ENCODE data around the gene RBPJ. TPM values are rescaled to one million over a fixed set of nuclear protein-coding genes. Genes with fewer than 3 reads are reported as not detected.
A peak's percentile ranks its signal among the peaks of the same experiment; 100 is the strongest.
"Not testable (repeated sequence)": the region's sequence is repeated elsewhere in the genome, so short reads cannot be mapped to it uniquely, and the experiment has no call there.

The RBPJ gene
- total RNA-seq, 2 experiments from 2014 or later, result 64.1 to 72.3 TPM

DNA sequence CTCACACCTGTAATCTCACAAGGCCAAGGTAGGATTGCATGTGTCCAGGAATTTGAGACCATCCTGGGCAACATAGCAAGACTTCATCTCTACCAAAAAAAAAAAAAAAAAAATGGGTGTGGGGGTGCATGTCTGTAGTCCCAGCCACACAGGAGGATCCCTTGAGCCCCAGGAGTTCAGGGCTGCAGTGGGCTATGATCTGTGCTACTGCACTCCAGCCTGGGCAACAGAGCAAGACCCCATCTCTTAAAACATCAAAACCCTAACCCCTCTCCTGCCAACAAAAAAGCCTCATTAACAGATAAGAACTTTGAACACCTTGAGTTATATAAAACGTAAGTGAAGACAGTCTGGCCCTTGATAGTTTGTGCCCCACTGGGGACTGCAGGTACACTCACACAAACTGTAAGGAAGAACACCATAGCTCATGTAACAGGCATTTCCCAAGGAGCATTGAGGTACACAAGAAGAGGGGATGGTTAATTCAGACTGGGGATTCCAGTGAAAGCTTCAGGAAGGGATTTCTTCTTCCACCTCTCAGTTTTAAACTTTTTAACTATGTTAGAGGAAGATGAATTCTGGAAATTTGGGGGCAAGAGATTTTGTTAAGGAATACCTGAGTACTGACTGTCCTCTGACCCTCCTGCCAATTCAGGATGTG lies 34.7 kb downstream of the RBPJ start:
- TF ChIP-seq, protein P1, sequence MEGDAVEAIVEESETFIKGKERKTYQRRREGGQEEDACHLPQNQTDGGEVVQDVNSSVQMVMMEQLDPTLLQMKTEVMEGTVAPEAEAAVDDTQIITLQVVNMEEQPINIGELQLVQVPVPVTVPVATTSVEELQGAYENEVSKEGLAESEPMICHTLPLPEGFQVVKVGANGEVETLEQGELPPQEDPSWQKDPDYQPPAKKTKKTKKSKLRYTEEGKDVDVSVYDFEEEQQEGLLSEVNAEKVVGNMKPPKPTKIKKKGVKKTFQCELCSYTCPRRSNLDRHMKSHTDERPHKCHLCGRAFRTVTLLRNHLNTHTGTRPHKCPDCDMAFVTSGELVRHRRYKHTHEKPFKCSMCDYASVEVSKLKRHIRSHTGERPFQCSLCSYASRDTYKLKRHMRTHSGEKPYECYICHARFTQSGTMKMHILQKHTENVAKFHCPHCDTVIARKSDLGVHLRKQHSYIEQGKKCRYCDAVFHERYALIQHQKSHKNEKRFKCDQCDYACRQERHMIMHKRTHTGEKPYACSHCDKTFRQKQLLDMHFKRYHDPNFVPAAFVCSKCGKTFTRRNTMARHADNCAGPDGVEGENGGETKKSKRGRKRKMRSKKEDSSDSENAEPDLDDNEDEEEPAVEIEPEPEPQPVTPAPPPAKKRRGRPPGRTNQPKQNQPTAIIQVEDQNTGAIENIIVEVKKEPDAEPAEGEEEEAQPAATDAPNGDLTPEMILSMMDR (IDR thresholded peaks at IDR 0.05), result no peak
- H3K4me3 Mint-ChIP-seq, result no peak overlapping the region
- Histone ChIP-seq H3K27ac (ENCODE audit: low read depth in 1 of 2, low read length in 2 of 2) (no peak overlapping the region), H3K4me1 (ENCODE audit: insufficient read depth, low read length) (peaks cover 21% of the 10 kb centered on the region), H3K27me3 (ENCODE audit: control insufficient read depth in 1 of 2, insufficient read depth in 2 of 2, low read length in 2 of 2) (no peaks in the 10 kb centered on the region), H3K36me3 (ENCODE audit: insufficient read depth, low read length) (no peaks in the 10 kb centered on the region), H3K9me3 (ENCODE audit: control insufficient read depth in 1 of 2, insufficient read depth in 1 of 2, low read length in 2 of 2) (no peaks in the 10 kb centered on the region), H3K4me3 (ENCODE audit: low read length) (no peak overlapping the region)
- no peaks in the 10 kb centered on the region for H3K27me3 Mint-ChIP-seq
- intact Hi-C loops (cut with DNase I, micrococcal nuclease), result no loop called here
- H3K9me3 Mint-ChIP-seq, result no peaks in the 10 kb centered on the region
- H3K4me1 Mint-ChIP-seq (ENCODE audit: low read depth), result peaks cover 31% of the 10 kb centered on the region
- DNase-seq (no peak), ATAC-seq (ENCODE audit: poor library complexity) (no peak)
- POLR2A ChIA-PET, result interaction anchor here (0.7 kb wide), 1 partner anchor 10 kb away, joined by 3 read pairs; no protein-coding TSS in a partner anchor
- no peak overlapping the region for H3K27ac Mint-ChIP-seq
- CTCF ChIA-PET, result interaction anchor here (1.0 to 2.4 kb wide), 3 partner anchors 9 to 30 kb away, joined by 3 to 7 read pairs (median 5); no protein-coding TSS in a partner anchor
- no peaks in the 10 kb centered on the region for H3K36me3 Mint-ChIP-seq (ENCODE audit: low read depth)

DNA sequence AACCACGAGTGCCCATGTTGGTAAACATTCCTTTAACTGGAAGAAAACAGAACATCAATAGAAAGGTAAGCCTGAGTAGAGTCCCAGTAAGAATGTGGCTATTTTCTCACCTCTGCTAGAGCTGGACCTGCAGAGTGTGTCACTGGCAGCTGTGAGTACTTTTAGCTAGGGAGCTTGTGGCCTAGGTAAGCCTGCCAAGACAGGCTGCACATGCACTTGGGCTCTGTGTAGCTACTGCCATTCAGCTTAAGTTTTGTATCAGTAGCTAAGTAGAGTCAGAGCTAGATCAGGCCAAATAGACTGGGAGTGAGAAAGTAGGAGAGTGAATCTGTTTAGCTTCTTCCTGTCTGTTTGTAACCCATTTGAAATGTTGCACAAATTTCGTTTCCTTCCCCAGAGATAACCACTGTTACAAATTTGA lies 35.3 kb downstream of the RBPJ start:
- intact Hi-C loops (cut with DNase I, micrococcal nuclease), result no loop called here
- CTCF ChIA-PET, result interaction anchor here (1.4 to 2.4 kb wide), 2 partner anchors 26 to 31 kb away, joined by 5 to 7 read pairs; no protein-coding TSS in a partner anchor
- peak in 1 of 14 experiments; percentile 14 for DNase-seq
- TF ChIP-seq, protein P1 (IDR thresholded peaks at IDR 0.05), result no peak
- Mint-ChIP-seq H3K27ac (no peak overlapping the region), H3K9me3 (no peaks in the 10 kb centered on the region), H3K4me1 (ENCODE audit: low read depth) (peaks cover 33% of the 10 kb centered on the region), H3K27me3 (no peaks in the 10 kb centered on the region), H3K36me3 (ENCODE audit: low read depth) (no peaks in the 10 kb centered on the region), H3K4me3 (no peak overlapping the region)
- Histone ChIP-seq H3K27ac (ENCODE audit: low read depth in 1 of 2, low read length in 2 of 2) (no peak overlapping the region), H3K36me3 (ENCODE audit: insufficient read depth, low read length) (no peaks in the 10 kb centered on the region), H3K4me1 (ENCODE audit: insufficient read depth, low read length) (peaks cover 26% of the 10 kb centered on the region), H3K4me3 (ENCODE audit: low read length) (no peak overlapping the region), H3K9me3 (ENCODE audit: control insufficient read depth in 1 of 2, insufficient read depth in 1 of 2, low read length in 2 of 2) (no peaks in the 10 kb centered on the region), H3K27me3 (ENCODE audit: control insufficient read depth in 1 of 2, insufficient read depth in 2 of 2, low read length in 2 of 2) (no peaks in the 10 kb centered on the region)
- ATAC-seq (ENCODE audit: poor library complexity), result peak; percentile 41
- POLR2A ChIA-PET, result interaction anchor here (0.7 kb wide), 1 partner anchor 11 kb away, joined by 3 read pairs; no protein-coding TSS in a partner anchor

DNA sequence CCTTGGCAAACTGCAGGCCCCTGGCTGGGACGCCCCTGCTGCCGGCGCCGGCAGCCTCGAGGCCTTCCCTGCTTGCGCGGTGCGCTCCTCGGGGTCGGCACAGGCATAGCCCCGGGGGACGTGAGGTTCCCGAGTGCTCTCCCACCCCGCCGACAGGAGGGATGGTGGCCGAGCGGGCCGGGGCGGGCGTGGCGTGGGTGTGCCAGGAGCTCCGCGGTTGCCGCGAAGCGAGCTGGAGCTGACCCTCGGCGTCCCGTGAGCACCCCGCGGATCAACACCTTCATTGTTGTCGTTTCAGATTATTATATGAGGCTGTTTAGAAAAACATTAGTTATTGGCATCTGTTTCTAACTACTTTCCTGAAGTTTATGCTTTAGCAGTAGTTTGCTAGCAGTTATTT lies 38.7 kb downstream of the RBPJ start:
- H3K27ac ChIP-seq (ENCODE audit: low read depth in 1 of 2, low read length in 2 of 2); H3K36me3 Mint-ChIP-seq (ENCODE audit: low read depth); H3K36me3 ChIP-seq (ENCODE audit: insufficient read depth, low read length); intact Hi-C loops (cut with DNase I, micrococcal nuclease); H3K9me3 ChIP-seq (ENCODE audit: control insufficient read depth in 1 of 2, insufficient read depth in 1 of 2, low read length in 2 of 2); H3K27me3 Mint-ChIP-seq; H3K27ac Mint-ChIP-seq; H3K4me3 Mint-ChIP-seq; DNase-seq; H3K9me3 Mint-ChIP-seq; POLR2A ChIA-PET; H3K27me3 ChIP-seq (ENCODE audit: control insufficient read depth in 1 of 2, insufficient read depth in 2 of 2, low read length in 2 of 2); ATAC-seq (ENCODE audit: poor library complexity); H3K4me3 ChIP-seq (ENCODE audit: low read length): not testable (repeated sequence)
- peaks cover 38% of the 10 kb centered on the region for H3K4me1 Mint-ChIP-seq (ENCODE audit: low read depth)
- H3K4me1 ChIP-seq (ENCODE audit: insufficient read depth, low read length), result peaks cover 24% of the 10 kb centered on the region
- CTCF ChIA-PET, result interaction anchor here (0.5 to 1.5 kb wide), 2 partner anchors 10 to 386 kb away, joined by 3 to 7 read pairs; no protein-coding TSS in a partner anchor
